ENCODE data around the gene XCL1.

Gene XCL1

DNA sequence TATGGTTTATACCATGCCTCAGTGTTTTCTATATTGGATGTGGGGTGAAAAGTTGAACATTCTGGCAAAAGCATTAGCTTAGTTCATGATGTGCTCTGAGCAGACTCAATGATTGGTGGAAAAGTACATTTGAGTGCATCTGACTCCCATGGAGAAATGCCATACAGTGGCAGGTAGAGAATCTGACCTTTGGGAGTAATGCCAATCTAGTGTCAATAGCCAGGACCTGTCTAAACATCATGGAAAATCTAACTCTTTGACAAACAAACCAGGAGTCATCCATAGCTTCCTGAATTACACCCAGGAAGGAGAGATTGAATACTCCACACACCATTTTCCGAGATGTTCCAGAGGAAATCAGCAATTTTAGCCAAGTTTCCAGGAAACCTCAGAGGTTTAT, 51.0 kb downstream of the XCL1 start:
- Histone ChIP-seq H3K4me1 (ENCODE audit: control insufficient read depth, insufficient read depth, low read length) (no peaks in the 10 kb centered on the region), H3K4me3 (ENCODE audit: low read depth, low read length) (no peak overlapping the region), H3K9me3 (ENCODE audit: control insufficient read depth, insufficient read depth, low read length) (no peaks in the 10 kb centered on the region), H3K27me3 (ENCODE audit: control insufficient read depth, insufficient read depth, low read length) (no peaks in the 10 kb centered on the region), H3K36me3 (ENCODE audit: control insufficient read depth, insufficient read depth, low read length) (no peaks in the 10 kb centered on the region), H3K9ac (ENCODE audit: low read depth, low read length) (no peak overlapping the region)

DNA sequence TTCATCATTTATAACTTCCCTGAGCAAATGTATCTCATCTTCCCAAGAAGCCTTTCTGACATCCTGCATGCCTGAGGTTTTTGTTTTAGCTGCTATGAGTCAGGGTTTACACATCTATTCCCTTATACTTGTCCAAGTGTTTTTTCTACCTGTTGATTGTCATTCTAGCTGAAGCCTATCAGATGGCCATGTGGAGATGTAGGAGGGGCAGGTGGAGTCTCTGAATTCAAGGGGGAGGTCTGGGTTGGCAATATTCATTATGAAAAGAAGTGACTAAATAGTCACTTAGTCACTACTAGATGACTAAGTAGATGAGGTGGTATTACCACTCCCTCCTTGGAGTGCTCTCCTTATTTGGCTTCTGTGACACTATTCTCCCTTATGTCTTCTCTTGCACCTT, 52.4 kb downstream of the XCL1 start:
- no peaks in the 10 kb centered on the region for H3K4me1 ChIP-seq (ENCODE audit: control insufficient read depth, insufficient read depth, low read length)

DNA sequence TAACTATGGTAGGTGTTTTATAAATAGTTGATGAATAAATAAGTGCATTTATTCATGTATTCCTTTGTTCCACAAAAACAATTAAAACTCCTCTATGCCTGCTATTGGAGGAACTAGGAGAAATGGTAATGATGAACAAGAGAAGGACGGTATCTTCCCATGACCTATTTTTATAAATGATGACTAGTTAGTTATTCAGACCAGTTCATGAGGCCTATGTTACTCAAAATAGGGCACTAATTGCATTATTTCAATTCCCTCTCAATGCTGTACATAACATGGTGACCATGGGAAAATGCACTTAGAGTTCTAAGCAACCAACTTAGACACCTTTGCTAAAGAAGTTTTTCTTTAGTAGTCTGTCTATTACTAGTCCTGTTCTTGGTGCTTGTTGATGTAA, 53.1 kb downstream of the XCL1 start:
- no peaks in the 10 kb centered on the region for H3K36me3 ChIP-seq (ENCODE audit: control insufficient read depth, insufficient read depth, low read length)

More for the DNA sequence above, 52.4 kb downstream of the XCL1 start:
- no peak overlapping the region for H3K9ac ChIP-seq (ENCODE audit: low read depth, low read length)
- no peaks in the 10 kb centered on the region for H3K36me3 ChIP-seq (ENCODE audit: control insufficient read depth, insufficient read depth, low read length)
- no peak overlapping the region for H3K4me3 ChIP-seq (ENCODE audit: low read depth, low read length)
- no peaks in the 10 kb centered on the region for H3K27me3 ChIP-seq (ENCODE audit: control insufficient read depth, insufficient read depth, low read length)
- H3K9me3 ChIP-seq (ENCODE audit: control insufficient read depth, insufficient read depth, low read length): no peaks in the 10 kb centered on the region

More for the DNA sequence above, 53.1 kb downstream of the XCL1 start:
- no peaks in the 10 kb centered on the region for H3K4me1 ChIP-seq (ENCODE audit: control insufficient read depth, insufficient read depth, low read length)
- no peaks in the 10 kb centered on the region for H3K9me3 ChIP-seq (ENCODE audit: control insufficient read depth, insufficient read depth, low read length)
- no peak overlapping the region for H3K9ac ChIP-seq (ENCODE audit: low read depth, low read length)
- no peak overlapping the region for H3K4me3 ChIP-seq (ENCODE audit: low read depth, low read length)
- H3K27me3 ChIP-seq (ENCODE audit: control insufficient read depth, insufficient read depth, low read length): no peaks in the 10 kb centered on the region

All from iPS-15b (cell line).